ACC112 (cell line): Measurements from ENCODE around the gene PPT1.

Experiments
- H2AFZ ChIP-seq: fragments of 200-600 bp; sonication (generic); one replicate; pipeline ENCODE4 v1.6.0; 2017; ENCODE audit warnings: antibody characterized with exemption, low read length; ENCODE audit not compliant: unreplicated experiment
- H3K27ac ChIP-seq: fragments of 200-600 bp; sonication (generic); 2 replicates; pipeline ENCODE4 v1.5.1; 2014; ENCODE audit warnings: low read depth, mild to moderate bottlenecking, antibody characterized with exemption, low read length, moderate library complexity
- H3K27me3 ChIP-seq: fragments of 200-600 bp; sonication (generic); 2 replicates; pipeline ENCODE4 v1.6.1; 2014; ENCODE audit warnings: mild to moderate bottlenecking, antibody characterized with exemption, low read length, moderate library complexity, mixed read lengths; ENCODE audit not compliant: insufficient read depth
- H3K36me3 ChIP-seq: fragments of 200-600 bp; sonication (generic); 2 replicates; pipeline ENCODE4 v1.6.1; 2016; ENCODE audit warnings: mild to moderate bottlenecking, antibody characterized with exemption, low read length, moderate library complexity, mixed read lengths; ENCODE audit not compliant: insufficient read depth
- H3K4me1 ChIP-seq: fragments of 200-600 bp; sonication (generic); one replicate; pipeline ENCODE4 v1.6.1; 2016; ENCODE audit warnings: low read length, mixed read lengths; ENCODE audit not compliant: insufficient read depth, unreplicated experiment, control insufficient read depth
- H3K4me3 ChIP-seq: fragments of 200-600 bp; sonication (generic); 2 replicates; pipeline ENCODE4 v1.5.1; 2014; ENCODE audit warnings: mild to moderate bottlenecking, low read depth, low read length
- H3K79me2 ChIP-seq: fragments of 200-600 bp; sonication (generic); one replicate; pipeline ENCODE4 v1.6.0; 2016; ENCODE audit warnings: low read length; ENCODE audit not compliant: control insufficient read depth, unreplicated experiment, insufficient read depth

The PPT1 gene

DNA sequence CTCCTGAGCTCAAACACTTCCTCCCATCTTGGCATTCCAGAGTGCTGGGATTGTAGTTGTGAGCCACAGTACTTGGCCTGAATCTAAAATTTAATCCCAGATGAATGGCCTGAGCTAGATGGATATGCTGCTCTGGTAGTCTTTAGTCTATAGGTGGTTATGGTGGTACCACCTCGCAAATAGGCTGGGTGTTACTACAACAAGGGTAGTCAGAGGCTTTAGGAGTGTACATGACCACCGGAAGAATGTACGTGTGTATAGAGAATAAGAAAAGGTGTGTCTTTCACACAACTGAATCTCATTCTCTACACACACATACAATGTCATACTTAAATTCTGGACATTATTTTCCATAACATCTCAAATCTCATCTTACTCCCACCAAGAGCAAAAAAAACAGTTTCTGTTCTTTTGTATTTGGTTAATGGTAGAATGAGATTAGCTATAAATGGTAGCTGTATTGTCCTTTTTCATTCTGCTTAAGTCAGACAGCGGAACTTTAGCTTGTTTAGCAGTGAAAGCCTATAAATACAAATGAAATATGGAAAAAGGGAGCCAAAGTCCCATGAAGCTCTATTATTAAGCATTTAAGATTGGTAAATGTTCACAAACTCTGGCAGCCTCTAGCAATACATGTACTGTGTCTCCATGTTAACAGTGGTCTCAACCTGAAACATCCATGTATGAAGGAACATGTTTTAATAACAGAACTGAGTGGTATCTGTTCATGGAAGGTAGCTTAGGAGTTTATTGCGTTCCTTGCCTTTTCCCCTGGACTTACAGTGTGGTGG lies 40.3 kb downstream of the PPT1 start:
- no peaks in the 10 kb centered on the region for H3K27me3 ChIP-seq
- peaks cover 37% of the 10 kb centered on the region for H3K4me1 ChIP-seq
- no peak overlapping the region for H2AFZ ChIP-seq
- peaks cover 91% of the 10 kb centered on the region for H3K79me2 ChIP-seq
- no peak overlapping the region for H3K27ac ChIP-seq
- H3K4me3 ChIP-seq = no peak overlapping the region
- peaks cover 19% of the 10 kb centered on the region for H3K36me3 ChIP-seq

DNA sequence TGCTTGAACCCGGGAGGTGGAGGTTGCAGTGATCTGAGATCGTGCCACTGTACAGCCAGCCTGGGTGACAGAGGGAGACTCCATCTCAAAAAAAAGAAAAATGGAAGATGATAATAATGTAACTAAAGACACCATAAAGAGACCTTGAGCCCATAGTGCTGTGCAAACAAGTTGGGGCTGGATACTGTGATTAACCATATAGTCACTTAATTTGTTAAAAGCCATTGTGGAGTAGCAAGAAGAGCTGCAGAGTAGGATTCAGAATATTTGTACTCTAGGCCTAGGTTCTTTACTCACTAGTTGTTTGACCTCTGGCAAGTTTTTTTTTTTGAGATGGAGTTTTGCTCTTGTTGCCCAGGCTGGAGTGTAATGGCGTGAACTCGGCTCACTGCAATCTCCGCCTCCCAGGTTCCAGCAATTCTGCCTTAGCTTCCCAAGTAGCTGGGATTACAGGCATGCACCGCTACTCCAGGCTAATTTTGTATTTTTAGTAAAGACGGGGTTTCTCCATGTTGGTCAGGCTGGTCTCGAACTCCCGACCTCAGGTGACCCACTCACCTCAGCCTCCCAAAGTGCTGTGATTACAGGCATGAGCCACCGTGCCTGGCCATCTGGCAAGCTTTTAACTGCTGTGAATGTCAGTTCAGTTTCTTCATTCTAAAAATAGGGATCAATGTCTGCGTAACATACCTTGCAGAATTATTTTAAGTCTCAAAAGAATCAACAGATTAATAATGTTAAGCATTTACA lies 43.7 kb downstream of the PPT1 start:
- Histone ChIP-seq H3K27me3 (no peaks in the 10 kb centered on the region), H3K4me3 (no peak overlapping the region), H3K36me3 (peaks cover 13% of the 10 kb centered on the region), H2AFZ (no peak overlapping the region), H3K4me1 (peaks cover 20% of the 10 kb centered on the region), H3K27ac (no peak overlapping the region), H3K79me2 (peaks cover 96% of the 10 kb centered on the region)

DNA sequence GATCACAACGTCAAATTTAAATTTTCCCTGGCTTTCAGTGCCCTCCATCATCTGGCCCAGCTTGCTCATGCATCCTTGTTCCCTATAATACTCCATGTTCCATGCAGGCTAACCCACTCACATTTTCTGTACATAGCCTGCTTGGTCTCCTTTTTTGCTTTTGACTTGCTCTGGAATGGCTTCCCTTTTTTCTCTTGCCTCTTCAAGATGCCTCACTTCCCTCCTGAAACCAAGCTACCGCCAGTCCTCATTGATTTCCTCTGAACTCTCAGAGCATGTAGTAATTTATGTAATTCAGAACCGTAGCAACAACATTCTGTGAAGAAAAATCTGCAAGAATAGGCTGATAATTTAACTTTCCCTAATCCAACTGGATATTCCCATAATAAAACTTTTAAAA lies 46.2 kb downstream of the PPT1 start:
- Histone ChIP-seq H3K4me3 (no peak overlapping the region), H3K27ac (no peak overlapping the region), H3K4me1 (peaks cover 8% of the 10 kb centered on the region), H3K79me2 (peaks cover 96% of the 10 kb centered on the region), H3K36me3 (peaks cover 23% of the 10 kb centered on the region), H2AFZ (no peak overlapping the region), H3K27me3 (no peaks in the 10 kb centered on the region)

DNA sequence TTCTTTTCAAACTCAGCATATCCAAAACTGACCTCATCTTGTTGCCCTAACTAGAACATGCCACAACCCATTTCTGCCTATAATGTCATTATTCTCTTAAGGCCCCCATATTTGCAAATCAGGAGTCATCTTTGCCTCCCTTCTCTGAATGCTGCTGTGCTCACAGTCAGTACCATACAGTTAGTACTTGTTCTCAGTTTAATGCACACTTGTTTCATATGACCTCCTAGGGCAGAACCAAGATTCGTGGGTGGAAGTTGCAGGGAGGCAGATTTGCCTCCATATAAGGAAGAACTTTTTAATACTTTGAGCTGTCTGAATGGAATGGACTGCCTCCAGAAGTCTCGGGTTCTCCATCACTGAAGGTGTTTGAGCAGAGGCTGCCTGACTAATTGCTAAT lies 47.3 kb downstream of the PPT1 start:
- H3K27me3 ChIP-seq = no peaks in the 10 kb centered on the region
- peaks cover 26% of the 10 kb centered on the region for H3K36me3 ChIP-seq
- 0 out of 2 replicates have a peak overlapping the region, but pooled peaks have one; percentile 0 for H3K27ac ChIP-seq
- H2AFZ ChIP-seq = no peak overlapping the region
- H3K4me1 ChIP-seq = peaks cover 18% of the 10 kb centered on the region
- H3K4me3 ChIP-seq = no peak overlapping the region
- H3K79me2 ChIP-seq = peaks cover 96% of the 10 kb centered on the region

DNA sequence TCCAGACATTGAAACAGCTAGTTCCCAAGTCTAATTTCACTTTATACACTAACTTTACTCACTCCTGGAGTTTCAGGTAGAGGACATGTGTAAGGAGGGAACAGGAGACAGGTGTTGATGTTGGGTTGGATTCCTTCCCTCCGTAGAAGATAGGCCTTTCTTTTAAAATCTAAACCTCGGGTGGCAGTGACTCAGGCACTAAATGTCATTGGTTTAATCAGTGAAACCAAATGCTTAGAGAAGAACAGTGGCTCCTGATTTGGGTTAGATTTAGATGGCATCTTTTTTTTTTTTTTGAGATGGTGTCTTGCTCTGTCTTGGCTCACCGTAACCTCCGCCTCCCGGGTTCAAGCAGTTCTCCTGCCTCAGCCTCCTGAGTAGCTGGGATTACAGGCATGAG lies 49.3 kb downstream of the PPT1 start:
- H3K27ac ChIP-seq = no peak overlapping the region
- H3K4me1 ChIP-seq = peaks cover 34% of the 10 kb centered on the region
- no peak overlapping the region for H3K4me3 ChIP-seq
- peaks cover 30% of the 10 kb centered on the region for H3K36me3 ChIP-seq
- H3K27me3 ChIP-seq = no peaks in the 10 kb centered on the region
- H3K79me2 ChIP-seq = peaks cover 97% of the 10 kb centered on the region
- no peak overlapping the region for H2AFZ ChIP-seq

DNA sequence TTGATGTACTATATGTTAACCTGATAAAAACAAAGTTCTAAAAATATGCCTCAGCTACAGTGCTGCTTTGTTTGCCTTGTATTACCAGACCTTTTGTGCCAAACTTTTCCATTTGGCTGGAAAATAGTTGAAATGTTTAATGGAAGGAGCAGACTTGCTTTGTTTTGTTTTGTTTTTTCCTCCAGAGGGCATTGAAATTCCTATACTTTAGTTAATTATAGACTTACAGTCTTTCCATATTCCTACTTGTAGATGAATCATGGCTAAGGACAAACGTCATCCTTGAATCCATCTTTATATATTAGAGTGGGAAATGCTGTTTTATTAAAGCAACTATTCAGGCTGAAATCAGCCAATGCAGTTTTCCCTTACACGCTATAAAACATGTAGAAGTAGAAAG lies 49.8 kb downstream of the PPT1 start:
- Histone ChIP-seq H3K79me2 (peaks cover 97% of the 10 kb centered on the region), H3K4me3 (no peak overlapping the region), H3K27me3 (no peaks in the 10 kb centered on the region), H2AFZ (no peak overlapping the region), H3K36me3 (peaks cover 30% of the 10 kb centered on the region), H3K4me1 (peaks cover 39% of the 10 kb centered on the region), H3K27ac (no peak overlapping the region)

DNA sequence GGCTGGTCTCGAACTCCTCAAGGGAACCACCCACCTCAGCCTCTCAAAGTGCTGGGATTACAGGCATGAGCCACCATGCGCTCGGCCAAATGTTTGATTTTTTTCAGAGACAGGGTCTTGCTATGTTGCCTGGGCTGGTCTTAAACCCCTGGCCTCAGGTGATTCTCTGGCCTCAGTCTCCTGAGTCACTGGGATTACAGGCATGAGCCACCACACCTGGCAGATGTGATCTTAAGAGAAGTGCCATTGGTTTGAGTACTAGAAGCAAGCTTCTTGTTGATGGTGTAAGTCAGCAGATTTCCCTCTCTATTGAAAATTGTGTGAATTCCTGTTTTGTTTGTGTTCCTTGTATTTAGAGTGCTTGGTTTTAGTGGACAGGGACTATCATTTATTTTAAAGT lies 51.3 kb downstream of the PPT1 start:
- Histone ChIP-seq H3K4me1 (peaks cover 43% of the 10 kb centered on the region), H3K79me2 (peaks cover 97% of the 10 kb centered on the region), H2AFZ (no peak overlapping the region), H3K27ac (no peak overlapping the region), H3K36me3 (peaks cover 25% of the 10 kb centered on the region), H3K4me3 (no peak overlapping the region), H3K27me3 (no peaks in the 10 kb centered on the region)

DNA sequence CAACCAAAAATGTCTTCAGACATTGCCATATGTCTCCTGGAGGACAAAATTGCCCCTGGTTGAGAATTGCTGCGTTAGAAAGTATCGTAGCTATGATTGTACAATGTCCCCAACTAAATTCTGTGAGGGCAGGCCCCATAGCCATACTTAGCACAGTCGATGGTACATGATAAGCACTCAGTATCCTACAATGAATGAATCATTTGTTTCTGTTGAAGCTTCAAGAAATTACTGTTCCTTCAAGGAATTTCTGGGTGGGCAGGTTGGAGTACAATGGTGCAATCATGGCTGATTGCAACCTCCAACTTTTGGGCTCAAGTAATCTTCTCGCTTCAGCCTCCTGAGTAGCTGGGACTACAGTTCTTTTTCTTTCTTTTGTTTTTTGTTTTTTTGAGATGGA lies 51.9 kb downstream of the PPT1 start:
- H2AFZ ChIP-seq = no peak overlapping the region
- peaks cover 94% of the 10 kb centered on the region for H3K79me2 ChIP-seq
- peaks cover 43% of the 10 kb centered on the region for H3K4me1 ChIP-seq
- H3K4me3 ChIP-seq = no peak overlapping the region
- H3K27me3 ChIP-seq = no peaks in the 10 kb centered on the region
- H3K27ac ChIP-seq = no peak overlapping the region
- peaks cover 23% of the 10 kb centered on the region; the same call in 1 of the 2 replicates for H3K36me3 ChIP-seq

DNA sequence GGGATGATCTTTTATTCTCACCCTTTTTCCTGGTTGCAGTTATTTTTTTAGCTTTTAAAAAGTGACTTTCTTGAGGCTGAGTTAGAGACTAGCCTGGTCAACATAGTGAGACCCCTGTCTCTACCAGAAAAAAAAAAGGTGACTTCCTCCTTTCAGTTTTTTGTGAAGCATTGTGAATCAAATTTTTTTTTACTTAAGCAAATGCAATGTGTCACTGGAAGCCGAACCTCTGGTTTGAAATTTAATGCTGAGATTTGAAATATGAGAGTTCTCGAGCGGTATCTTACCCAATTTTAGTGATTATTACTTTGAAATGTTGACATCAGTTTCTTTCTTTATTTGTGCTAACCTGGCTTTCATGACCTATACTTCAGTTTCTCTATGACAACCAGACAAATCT lies 52.9 kb downstream of the PPT1 start:
- H3K4me3 ChIP-seq = 0 out of 2 replicates have a peak overlapping the region, but pooled peaks have one; percentile 14
- H3K4me1 ChIP-seq = peaks cover 41% of the 10 kb centered on the region
- peaks cover 83% of the 10 kb centered on the region for H3K79me2 ChIP-seq
- no peaks in the 10 kb centered on the region for H3K27me3 ChIP-seq
- no peak overlapping the region for H2AFZ ChIP-seq
- peaks cover 17% of the 10 kb centered on the region; the same call in 1 of the 2 replicates for H3K36me3 ChIP-seq
- H3K27ac ChIP-seq = no peak overlapping the region

DNA sequence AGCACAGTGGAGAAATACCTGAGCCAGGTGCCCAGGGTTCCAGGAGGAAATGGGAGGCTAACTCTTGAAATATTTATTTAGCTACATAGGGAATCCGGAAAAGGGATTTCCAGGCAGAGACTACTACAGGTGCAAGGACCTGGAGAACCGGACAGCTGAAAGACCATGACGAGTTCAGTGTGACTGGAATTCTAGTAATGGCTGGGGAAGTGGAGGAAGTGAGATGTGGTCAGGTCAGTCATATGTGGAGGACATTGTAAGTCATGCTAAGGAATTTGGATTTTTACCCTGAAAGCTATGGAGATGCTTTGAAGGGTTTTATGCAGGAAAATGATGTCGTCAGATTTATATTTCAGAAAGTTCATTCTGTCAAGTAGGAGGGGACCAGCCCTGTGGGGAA lies 54.7 kb downstream of the PPT1 start:
- Histone ChIP-seq H3K27me3 (no peaks in the 10 kb centered on the region), H3K4me1 (peaks cover 46% of the 10 kb centered on the region), H3K4me3 (peak overlapping the region; percentile 90), H3K36me3 (peaks cover 13% of the 10 kb centered on the region; the same call in 1 of the 2 replicates), H3K27ac (no peak overlapping the region), H3K79me2 (peaks cover 66% of the 10 kb centered on the region), H2AFZ (no peak overlapping the region)
